Coronary artery (tissue), 2 donors: ENCODE results near the gene BMF.

Source experiments
- DNase-seq: peaks from one replicate; pipeline ENCODE4 v3.0.0-alpha.2; 2017; ENCODE audit warnings: low spot score
- H3K27ac ChIP-seq, 2 donors: fragments of 200-600 bp; sonication (generic); one replicate each; pipeline ENCODE4 v1.5.1; 2016 to 2019
- H3K4me3 ChIP-seq: fragments of 200-600 bp; sonication (generic); 2 replicates; pipeline ENCODE4 v1.5.1; 2016; ENCODE audit warnings: mild to moderate bottlenecking, moderate library complexity
- CTCF ChIP-seq: fragments of 200-600 bp; sonication (generic); IDR thresholded peaks from one replicate; pipeline ENCODE4 v1.5.1; 2019; ENCODE audit warnings: antibody characterized with exemption

BMF gene

GRCh38 chr15:40070166-40070557 lies 38.5 kb downstream of the BMF start:
- DNase-seq = no peak
- Histone ChIP-seq H3K27ac (peak overlapping the region in 1 of 2 donors; percentile 78), H3K4me3 (no peak overlapping the region)
- no peak for TF ChIP-seq CTCF

GRCh38 chr15:40069178-40070165 lies 39.2 kb downstream of the BMF start:
- TF ChIP-seq CTCF = no peak
- H3K27ac ChIP-seq = peak overlapping the region; percentile 12 to 78
- DNase-seq = peak; percentile 95
- H3K4me3 ChIP-seq = peak overlapping the region; percentile 23

GRCh38 chr15:40067921-40068624 lies 40.6 kb downstream of the BMF start:
- TF ChIP-seq CTCF = no peak
- DNase-seq = no peak

GRCh38 chr15:40066589-40066988 lies 42.1 kb downstream of the BMF start:
- H3K27ac ChIP-seq = no peak overlapping the region
- no peak for TF ChIP-seq CTCF
- no peak overlapping the region for H3K4me3 ChIP-seq
- no peak for DNase-seq

More at GRCh38 chr15:40067921-40068624, 40.6 kb downstream of the BMF start:
- Histone ChIP-seq H3K4me3 (no peak overlapping the region), H3K27ac (no peak overlapping the region)

GRCh38 chr15:40065166-40065565 lies 43.5 kb downstream of the BMF start:
- no peak for TF ChIP-seq CTCF
- no peak overlapping the region for H3K27ac ChIP-seq
- no peak overlapping the region for H3K4me3 ChIP-seq
- DNase-seq = no peak

- no peak for TF ChIP-seq CTCF
- Histone ChIP-seq H3K4me3 (no peak overlapping the region), H3K27ac (no peak overlapping the region)
- DNase-seq = no peak
Measured at GRCh38 chr15:40064231-40064894, 44.3 kb downstream of the BMF start.
